Sigmoid colon (tissue), 7 donors: Measurements from ENCODE around the gene PLXNB2. TPM values are rescaled to one million over a fixed set of nuclear protein-coding genes. Genes with fewer than 3 reads are reported as not detected.

ENCODE experiments used
- DNase-seq: peaks from one replicate; pipeline ENCODE4 v3.0.0-alpha.2; 2019
- H3K27ac ChIP-seq, 4 donors: fragments of 200-600 bp; sonication (generic); one replicate each; pipeline ENCODE4 v1.5.1; 2016 to 2019; ENCODE audit warnings: mild to moderate bottlenecking in 1 of 4
- H3K27me3 ChIP-seq, 3 donors: fragments of 200-600 bp; sonication (generic); one replicate each; pipeline ENCODE4 v1.5.1; 2019; ENCODE audit warnings: mild to moderate bottlenecking in 1 of 3
- H3K36me3 ChIP-seq, 4 donors: fragments of 200-600 bp; sonication (generic); one replicate each; pipeline ENCODE4 v1.5.1; 2016 to 2019
- H3K4me1 ChIP-seq, 4 donors: fragments of 200-600 bp; sonication (generic); one replicate each; pipeline ENCODE4 v1.5.1; 2017 to 2019
- H3K4me3 ChIP-seq, 4 donors: fragments of 200-600 bp; sonication (generic); one replicate each; pipeline ENCODE4 v1.5.1; 2017 to 2019; ENCODE audit warnings: mild to moderate bottlenecking in 2 of 4, moderate library complexity in 1 of 4
- H3K9me3 ChIP-seq, 4 donors: fragments of 200-600 bp in 3 of 4; sonication (generic) in 3 of 4; one replicate each; pipeline versions ENCODE4 v1.5.1 to v1.6.1; 2013 to 2019
- CTCF ChIP-seq, 4 experiments: fragments of 450-650 bp in 3 of 4; fragments of 200-600 bp in 1 of 4; IDR thresholded peaks; one replicate each; pipeline ENCODE4 v1.5.1; 2016 to 2019; ENCODE audit warnings: antibody characterized with exemption in 4 of 4, mild to moderate bottlenecking in 3 of 4, moderate library complexity in 2 of 4
- EP300 ChIP-seq, 4 donors: sonication (generic); formaldehyde crosslinking; IDR thresholded peaks; one replicate each; pipeline ENCODE4 v1.6.1; 2017; ENCODE audit warnings: antibody characterized with exemption in 4 of 4
- POLR2A ChIP-seq, 2 donors: fragments of 450-650 bp; IDR thresholded peaks; one replicate each; pipeline ENCODE4 v1.6.1; 2016; ENCODE audit warnings: antibody characterized with exemption in 2 of 2, mild to moderate bottlenecking in 2 of 2, moderate library complexity in 2 of 2
- POLR2AphosphoS5 ChIP-seq, 4 donors: sonication (generic); formaldehyde crosslinking; IDR thresholded peaks; one replicate each; pipeline ENCODE4 v1.6.1; 2017; ENCODE audit warnings: antibody characterized with exemption in 4 of 4
- WGBS, 2 donors: extraction: QIAGEN DNeasy Blood & Tissue Kit; methylation state at CpG; one replicate each; pipeline ENCODE4 v1.1.7; 2013; 5-methylcytosine and 5-hydroxymethylcytosine counted together
- intact Hi-C: fragments of 100-400 bp; cut with DNase I; formaldehyde crosslinking; loops from one replicate; pipeline ENCODE4 v1.15.1; 2023
- polyA plus RNA-seq, 3 donors: library from polyadenylated mRNA; stranded (reverse); fragments of 200-250 nt; gene quantifications; one replicate each; pipeline ENCODE4 v1.2.3, GENCODE V29; 2013
- total RNA-seq, 4 donors: library from RNA; depleted of rRNA; stranded (reverse); fragments of >200 nt; gene quantifications; one replicate each; pipeline ENCODE4 v1.1.0, GENCODE V29; 2016
- donor health status: healthy with polysubstance abuse.
- donor health status: Bipolar disorder and iron deficiency.
- donor health status: healthy.

PLXNB2 gene
- total and polyA plus RNA-seq, 7 donors, result 18.6 to 150 (median 67.5) TPM

- Histone ChIP-seq H3K9me3 (no peaks in the 10 kb centered on the region), H3K27me3 (no peaks in the 10 kb centered on the region), H3K27ac (peak overlapping the region; percentile 89 to 96 (median 90)), H3K4me3 (peak overlapping the region in 2 of 4 donors; percentile 8 to 10), H3K36me3 (no peaks in the 10 kb centered on the region), H3K4me1 (peaks cover 3 to 91% (median 85%) of the 10 kb centered on the region in 4 donors)
- intact Hi-C loops, result loop anchor here (2.0 kb wide), 1 partner anchor 57 kb away; no protein-coding TSS in a partner anchor
- TF ChIP-seq POLR2AphosphoS5 (IDR thresholded peaks at IDR 0.05) (no peak), CTCF (IDR thresholded peaks at IDR 0.05) (peak in 1 of 4 experiments; percentile 28), EP300 (IDR thresholded peaks at IDR 0.05) (no peak), POLR2A (IDR thresholded peaks at IDR 0.05) (no peak)
- WGBS, 2 donors, result 17 to 35% methylated on average over 11 of the region's 11 CpGs
- DNase-seq, result peak; percentile 88
Observed at GRCh38 chr22:50303848-50304527, 3.5 kb downstream of the PLXNB2 start.

- 55 to 71% methylated on average over 7 of the region's 7 CpGs for WGBS, 2 donors
- H3K4me3 ChIP-seq, result peak overlapping the region in 2 of 4 donors; percentile 8 to 10
Observed at GRCh38 chr22:50303515-50303847, 4.0 kb downstream of the PLXNB2 start.

GRCh38 chr22:50302564-50302963 lies 4.9 kb downstream of the PLXNB2 start:
- intact Hi-C loops, result loop anchor here (2.0 kb wide), 1 partner anchor 56 kb away; no protein-coding TSS in a partner anchor
- no peak for DNase-seq
- Histone ChIP-seq H3K4me3 (no peak overlapping the region), H3K27ac (peak overlapping the region; percentile 89 to 96 (median 90)), H3K27me3 (no peaks in the 10 kb centered on the region), H3K36me3 (no peaks in the 10 kb centered on the region), H3K9me3 (no peaks in the 10 kb centered on the region), H3K4me1 (peaks cover 3 to 93% (median 86%) of the 10 kb centered on the region in 4 donors)
- WGBS, 2 donors, result 61% methylated on average over 5 of the region's 5 CpGs
- TF ChIP-seq POLR2AphosphoS5 (IDR thresholded peaks at IDR 0.05), result no peak
- TF ChIP-seq EP300 (IDR thresholded peaks at IDR 0.05), result no peak
- no peak for TF ChIP-seq POLR2A (IDR thresholded peaks at IDR 0.05)
- no peak for TF ChIP-seq CTCF (IDR thresholded peaks at IDR 0.05)

More at GRCh38 chr22:50303515-50303847, 4.0 kb downstream of the PLXNB2 start:
- H3K27me3 ChIP-seq, result no peaks in the 10 kb centered on the region
- no peaks in the 10 kb centered on the region for H3K9me3 ChIP-seq
- peak overlapping the region; percentile 89 to 96 (median 90) for H3K27ac ChIP-seq
- intact Hi-C loops, result loop anchor here (2.0 kb wide), 1 partner anchor 57 kb away; no protein-coding TSS in a partner anchor
- H3K36me3 ChIP-seq, result no peaks in the 10 kb centered on the region
- no peak for DNase-seq
- TF ChIP-seq CTCF (IDR thresholded peaks at IDR 0.05), result no peak
- no peak for TF ChIP-seq POLR2A (IDR thresholded peaks at IDR 0.05)
- TF ChIP-seq POLR2AphosphoS5 (IDR thresholded peaks at IDR 0.05), result no peak
- TF ChIP-seq EP300 (IDR thresholded peaks at IDR 0.05), result no peak
- peaks cover 3 to 91% (median 85%) of the 10 kb centered on the region in 4 donors for H3K4me1 ChIP-seq

- Histone ChIP-seq H3K27me3 (no peaks in the 10 kb centered on the region), H3K27ac (peak overlapping the region; percentile 89 to 96 (median 90)), H3K9me3 (no peaks in the 10 kb centered on the region), H3K4me3 (no peak overlapping the region), H3K4me1 (peaks cover 3 to 97% (median 90%) of the 10 kb centered on the region in 4 donors), H3K36me3 (no peaks in the 10 kb centered on the region)
- no peak for DNase-seq
- intact Hi-C loops, result loop anchor here (2.0 kb wide), 1 partner anchor 55 kb away; no protein-coding TSS in a partner anchor
- TF ChIP-seq POLR2A (IDR thresholded peaks at IDR 0.05) (no peak), CTCF (IDR thresholded peaks at IDR 0.05) (no peak), POLR2AphosphoS5 (IDR thresholded peaks at IDR 0.05) (no peak), EP300 (IDR thresholded peaks at IDR 0.05) (no peak)
- 25 to 38% methylated on average over 9 of the region's 9 CpGs for WGBS, 2 donors
Observed at GRCh38 chr22:50302041-50302541, 5.4 kb downstream of the PLXNB2 start.
